NCI-H2081 (cell line): ENCODE data around the gene KMT2D.
"Not testable (repeated sequence)": the region's sequence is repeated elsewhere in the genome, so short reads cannot be mapped to it uniquely, and the experiment has no call there.

ENCODE experiments used
- DNase-seq, 2 experiments: peaks; one replicate each; lab custom pipeline; 2025; lab: John Stamatoyannopoulos, UW

KMT2D gene

GRCh38 chr12:49088150-49088931 lies 27.7 kb upstream of the KMT2D start:
- DNase-seq = peak; percentile 90 to 93

GRCh38 chr12:49086116-49086515 lies 25.5 kb upstream of the KMT2D start:
- DNase-seq = no peak

GRCh38 chr12:49084438-49084837 lies 23.8 kb upstream of the KMT2D start:
- no peak for DNase-seq

- no peak for DNase-seq
These were observed 19.2 kb upstream of the KMT2D start for GRCh38 chr12:49079793-49080192.

- no peak for DNase-seq
These were observed 10.4 kb upstream of the KMT2D start for GRCh38 chr12:49070971-49071370.

- peak; percentile 97 to 99 for DNase-seq
These were observed 9.1 kb upstream of the KMT2D start, which contains the start of gene RHEBL1 for GRCh38 chr12:49069507-49070346. RHEBL1 (minus strand) TSS chr12:49069979; CDS start chr12:49069785, 194 bp downstream.

GRCh38 chr12:49068879-49069506 lies 8.4 kb upstream of the KMT2D start:
- DNase-seq = no peak

- DNase-seq = no peak
These were observed 5.5 kb upstream of the KMT2D start for GRCh38 chr12:49066120-49066519.

GRCh38 chr12:49064767-49065152 lies 4.2 kb upstream of the KMT2D start:
- DNase-seq = no peak

GRCh38 chr12:49061916-49062315 lies 1.3 kb upstream of the KMT2D start:
- not testable (repeated sequence) for DNase-seq

- no peak for DNase-seq
These were observed 610 bp upstream of the KMT2D start for GRCh38 chr12:49061157-49061650.

GRCh38 chr12:49059299-49060171 lies 1.1 kb downstream of the KMT2D start:
- peak; percentile 2 to 50 for DNase-seq

- DNase-seq = no peak
These were observed 1.6 kb downstream of the KMT2D start for GRCh38 chr12:49059045-49059298.

- DNase-seq = no peak
These were observed 2.1 kb downstream of the KMT2D start for GRCh38 chr12:49058366-49059044.

- no peak for DNase-seq
These were observed 2.7 kb downstream of the KMT2D start for GRCh38 chr12:49057888-49058287.

GRCh38 chr12:49055978-49056754 lies 4.4 kb downstream of the KMT2D start:
- DNase-seq = peak; percentile 16 to 29

GRCh38 chr12:49055092-49055491 lies 5.5 kb downstream of the KMT2D start:
- no peak for DNase-seq

- no peak for DNase-seq
These were observed 6.1 kb downstream of the KMT2D start for GRCh38 chr12:49054524-49054923.

GRCh38 chr12:49054096-49054495 lies 6.5 kb downstream of the KMT2D start:
- DNase-seq = no peak

- no peak for DNase-seq
These were observed 8.0 kb downstream of the KMT2D start for GRCh38 chr12:49052451-49053208.
